Measurements from ENCODE around the gene RAD23B. TPM values are rescaled to one million over a fixed set of nuclear protein-coding genes. Genes with fewer than 3 reads are reported as not detected.
A peak's percentile ranks its signal among the peaks of the same experiment; 100 is the strongest.

RAD23B gene
- total and polyA plus RNA-seq, 2 of the 13 experiments (the other 11 are each of a cell fraction or from before 2014, with no cell fraction given) = 133 to 156 TPM

DNA sequence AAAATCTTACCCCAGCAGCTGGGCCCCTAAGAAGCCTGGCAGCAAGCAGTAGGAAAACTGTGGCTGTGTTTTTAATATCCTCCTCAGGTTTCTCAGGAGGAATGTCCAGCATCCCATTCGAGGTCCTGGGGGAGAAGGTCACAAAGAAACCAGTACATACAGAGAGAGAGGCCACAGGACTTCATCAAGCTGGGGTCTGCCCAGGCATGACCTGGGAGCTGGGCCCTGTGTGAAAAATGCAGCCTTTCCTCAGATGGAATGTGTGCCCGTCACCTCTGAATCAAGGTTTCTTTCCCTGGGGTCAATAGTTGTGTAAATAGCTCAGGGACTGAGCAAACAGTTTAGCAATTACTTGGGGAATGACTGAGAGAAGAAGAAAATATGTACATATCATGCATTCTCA, 33.9 kb upstream of the RAD23B start (continued):
- TF ChIP-seq HNF1A (IDR thresholded peaks at IDR 0.05; ENCODE audit: low read depth) (0 out of 2 replicates have a peak, but pooled peaks have one; percentile 47), HNF1A (CRISPR knock-in tag; IDR thresholded peaks at IDR 0.05; ENCODE audit: borderline replicate concordance) (no peak; the same call in 1 of the 2 replicates), ZSCAN9 (CRISPR knock-in tag; IDR thresholded peaks at IDR 0.05; ENCODE audit: borderline replicate concordance) (peak; percentile 88), HDAC6 (IDR thresholded peaks at IDR 0.05; ENCODE audit: low read depth, low read length) (no peak), ARNT2 (CRISPR knock-in tag; IDR thresholded peaks at IDR 0.05; ENCODE audit: low read depth) (no peak), BRCA1 (CRISPR knock-in tag; IDR thresholded peaks at IDR 0.05) (no peak), KLF16 (CRISPR knock-in tag; IDR thresholded peaks at IDR 0.05) (peak in 1 of 2 experiments; percentile 90; a peak in 2 of 4 replicates), ZC3H13 (CRISPR knock-in tag; IDR thresholded peaks at IDR 0.05) (0 out of 2 replicates have a peak, but pooled peaks have one; percentile 32), ZNF678 (CRISPR knock-in tag; IDR thresholded peaks at IDR 0.05) (no peak), KDM6A (CRISPR knock-in tag; IDR thresholded peaks at IDR 0.05; ENCODE audit: low read depth) (peak; percentile 77), CREM (IDR thresholded peaks at IDR 0.05) (peak; percentile 82), CREM (CRISPR knock-in tag; IDR thresholded peaks at IDR 0.05) (no peak)
- TF ChIP-seq, protein P1, sequence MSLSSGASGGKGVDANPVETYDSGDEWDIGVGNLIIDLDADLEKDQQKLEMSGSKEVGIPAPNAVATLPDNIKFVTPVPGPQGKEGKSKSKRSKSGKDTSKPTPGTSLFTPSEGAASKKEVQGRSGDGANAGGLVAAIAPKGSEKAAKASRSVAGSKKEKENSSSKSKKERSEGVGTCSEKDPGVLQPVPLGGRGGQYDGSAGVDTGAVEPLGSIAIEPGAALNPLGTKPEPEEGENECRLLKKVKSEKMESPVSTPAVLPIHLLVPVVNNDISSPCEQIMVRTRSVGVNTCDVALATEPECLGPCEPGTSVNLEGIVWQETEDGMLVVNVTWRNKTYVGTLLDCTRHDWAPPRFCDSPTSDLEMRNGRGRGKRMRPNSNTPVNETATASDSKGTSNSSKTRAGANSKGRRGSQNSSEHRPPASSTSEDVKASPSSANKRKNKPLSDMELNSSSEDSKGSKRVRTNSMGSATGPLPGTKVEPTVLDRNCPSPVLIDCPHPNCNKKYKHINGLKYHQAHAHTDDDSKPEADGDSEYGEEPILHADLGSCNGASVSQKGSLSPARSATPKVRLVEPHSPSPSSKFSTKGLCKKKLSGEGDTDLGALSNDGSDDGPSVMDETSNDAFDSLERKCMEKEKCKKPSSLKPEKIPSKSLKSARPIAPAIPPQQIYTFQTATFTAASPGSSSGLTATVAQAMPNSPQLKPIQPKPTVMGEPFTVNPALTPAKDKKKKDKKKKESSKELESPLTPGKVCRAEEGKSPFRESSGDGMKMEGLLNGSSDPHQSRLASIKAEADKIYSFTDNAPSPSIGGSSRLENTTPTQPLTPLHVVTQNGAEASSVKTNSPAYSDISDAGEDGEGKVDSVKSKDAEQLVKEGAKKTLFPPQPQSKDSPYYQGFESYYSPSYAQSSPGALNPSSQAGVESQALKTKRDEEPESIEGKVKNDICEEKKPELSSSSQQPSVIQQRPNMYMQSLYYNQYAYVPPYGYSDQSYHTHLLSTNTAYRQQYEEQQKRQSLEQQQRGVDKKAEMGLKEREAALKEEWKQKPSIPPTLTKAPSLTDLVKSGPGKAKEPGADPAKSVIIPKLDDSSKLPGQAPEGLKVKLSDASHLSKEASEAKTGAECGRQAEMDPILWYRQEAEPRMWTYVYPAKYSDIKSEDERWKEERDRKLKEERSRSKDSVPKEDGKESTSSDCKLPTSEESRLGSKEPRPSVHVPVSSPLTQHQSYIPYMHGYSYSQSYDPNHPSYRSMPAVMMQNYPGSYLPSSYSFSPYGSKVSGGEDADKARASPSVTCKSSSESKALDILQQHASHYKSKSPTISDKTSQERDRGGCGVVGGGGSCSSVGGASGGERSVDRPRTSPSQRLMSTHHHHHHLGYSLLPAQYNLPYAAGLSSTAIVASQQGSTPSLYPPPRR (CRISPR knock-in tag; IDR thresholded peaks at IDR 0.05; ENCODE audit: borderline replicate concordance) = peak; percentile 94; the same call in 1 of the 2 replicates
- TF ChIP-seq, protein P2, sequence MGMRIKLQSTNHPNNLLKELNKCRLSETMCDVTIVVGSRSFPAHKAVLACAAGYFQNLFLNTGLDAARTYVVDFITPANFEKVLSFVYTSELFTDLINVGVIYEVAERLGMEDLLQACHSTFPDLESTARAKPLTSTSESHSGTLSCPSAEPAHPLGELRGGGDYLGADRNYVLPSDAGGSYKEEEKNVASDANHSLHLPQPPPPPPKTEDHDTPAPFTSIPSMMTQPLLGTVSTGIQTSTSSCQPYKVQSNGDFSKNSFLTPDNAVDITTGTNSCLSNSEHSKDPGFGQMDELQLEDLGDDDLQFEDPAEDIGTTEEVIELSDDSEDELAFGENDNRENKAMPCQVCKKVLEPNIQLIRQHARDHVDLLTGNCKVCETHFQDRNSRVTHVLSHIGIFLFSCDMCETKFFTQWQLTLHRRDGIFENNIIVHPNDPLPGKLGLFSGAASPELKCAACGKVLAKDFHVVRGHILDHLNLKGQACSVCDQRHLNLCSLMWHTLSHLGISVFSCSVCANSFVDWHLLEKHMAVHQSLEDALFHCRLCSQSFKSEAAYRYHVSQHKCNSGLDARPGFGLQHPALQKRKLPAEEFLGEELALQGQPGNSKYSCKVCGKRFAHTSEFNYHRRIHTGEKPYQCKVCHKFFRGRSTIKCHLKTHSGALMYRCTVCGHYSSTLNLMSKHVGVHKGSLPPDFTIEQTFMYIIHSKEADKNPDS (CRISPR knock-in tag; IDR thresholded peaks at IDR 0.05) = no peak
- TF ChIP-seq, protein P3, sequence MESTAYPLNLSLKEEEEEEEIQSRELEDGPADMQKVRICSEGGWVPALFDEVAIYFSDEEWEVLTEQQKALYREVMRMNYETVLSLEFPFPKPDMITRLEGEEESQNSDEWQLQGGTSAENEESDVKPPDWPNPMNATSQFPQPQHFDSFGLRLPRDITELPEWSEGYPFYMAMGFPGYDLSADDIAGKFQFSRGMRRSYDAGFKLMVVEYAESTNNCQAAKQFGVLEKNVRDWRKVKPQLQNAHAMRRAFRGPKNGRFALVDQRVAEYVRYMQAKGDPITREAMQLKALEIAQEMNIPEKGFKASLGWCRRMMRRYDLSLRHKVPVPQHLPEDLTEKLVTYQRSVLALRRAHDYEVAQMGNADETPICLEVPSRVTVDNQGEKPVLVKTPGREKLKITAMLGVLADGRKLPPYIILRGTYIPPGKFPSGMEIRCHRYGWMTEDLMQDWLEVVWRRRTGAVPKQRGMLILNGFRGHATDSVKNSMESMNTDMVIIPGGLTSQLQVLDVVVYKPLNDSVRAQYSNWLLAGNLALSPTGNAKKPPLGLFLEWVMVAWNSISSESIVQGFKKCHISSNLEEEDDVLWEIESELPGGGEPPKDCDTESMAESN (CRISPR knock-in tag; conservative IDR thresholded peaks at IDR 0.05) = 0 out of 2 replicates have a peak, but pooled peaks have one; percentile 50

Measured in HepG2 (cell line).